ENCODE data around the gene ISCA2.
"Not testable (repeated sequence)": the region's sequence is repeated elsewhere in the genome, so short reads cannot be mapped to it uniquely, and the experiment has no call there.

ISCA2 gene

DNA sequence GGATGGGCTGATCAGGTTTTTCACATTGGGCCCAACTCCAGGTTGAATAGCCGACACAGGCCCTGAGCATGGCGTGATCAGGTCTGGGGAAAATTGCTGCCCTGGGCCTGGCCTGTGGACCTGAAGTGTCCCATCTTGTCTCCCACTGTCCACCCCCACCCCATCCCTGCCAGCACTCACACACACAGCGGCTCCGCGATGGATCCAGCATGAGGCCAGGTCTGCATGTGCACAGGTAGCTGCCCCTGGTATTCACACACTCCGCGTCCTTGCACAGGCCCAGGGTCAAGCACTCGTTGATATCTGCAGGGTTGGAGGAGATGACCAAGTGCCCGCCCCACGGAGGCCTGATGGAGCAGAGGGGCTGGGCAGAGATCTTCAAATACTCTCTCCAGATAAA, 38.7 kb downstream of the ISCA2 start:
- no peak for TF ChIP-seq MYC (IDR thresholded peaks at IDR 0.05; ENCODE audit: low read depth, low read length)
- TF ChIP-seq, protein P1, sequence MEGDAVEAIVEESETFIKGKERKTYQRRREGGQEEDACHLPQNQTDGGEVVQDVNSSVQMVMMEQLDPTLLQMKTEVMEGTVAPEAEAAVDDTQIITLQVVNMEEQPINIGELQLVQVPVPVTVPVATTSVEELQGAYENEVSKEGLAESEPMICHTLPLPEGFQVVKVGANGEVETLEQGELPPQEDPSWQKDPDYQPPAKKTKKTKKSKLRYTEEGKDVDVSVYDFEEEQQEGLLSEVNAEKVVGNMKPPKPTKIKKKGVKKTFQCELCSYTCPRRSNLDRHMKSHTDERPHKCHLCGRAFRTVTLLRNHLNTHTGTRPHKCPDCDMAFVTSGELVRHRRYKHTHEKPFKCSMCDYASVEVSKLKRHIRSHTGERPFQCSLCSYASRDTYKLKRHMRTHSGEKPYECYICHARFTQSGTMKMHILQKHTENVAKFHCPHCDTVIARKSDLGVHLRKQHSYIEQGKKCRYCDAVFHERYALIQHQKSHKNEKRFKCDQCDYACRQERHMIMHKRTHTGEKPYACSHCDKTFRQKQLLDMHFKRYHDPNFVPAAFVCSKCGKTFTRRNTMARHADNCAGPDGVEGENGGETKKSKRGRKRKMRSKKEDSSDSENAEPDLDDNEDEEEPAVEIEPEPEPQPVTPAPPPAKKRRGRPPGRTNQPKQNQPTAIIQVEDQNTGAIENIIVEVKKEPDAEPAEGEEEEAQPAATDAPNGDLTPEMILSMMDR (IDR thresholded peaks at IDR 0.05; ENCODE audit: low read depth, low read length) = no peak
- no peak for TF ChIP-seq POLR2A (IDR thresholded peaks at IDR 0.05; ENCODE audit: extremely low read depth, insufficient read length)
- TF ChIP-seq, protein P2, sequence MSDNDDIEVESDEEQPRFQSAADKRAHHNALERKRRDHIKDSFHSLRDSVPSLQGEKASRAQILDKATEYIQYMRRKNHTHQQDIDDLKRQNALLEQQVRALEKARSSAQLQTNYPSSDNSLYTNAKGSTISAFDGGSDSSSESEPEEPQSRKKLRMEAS (IDR thresholded peaks at IDR 0.05; ENCODE audit: low read depth, low read length) = no peak
- DNase-seq (ENCODE audit: low read depth) = no peak
- no peak overlapping the region for H3K4me3 ChIP-seq (ENCODE audit: low read depth, low read length)

DNA sequence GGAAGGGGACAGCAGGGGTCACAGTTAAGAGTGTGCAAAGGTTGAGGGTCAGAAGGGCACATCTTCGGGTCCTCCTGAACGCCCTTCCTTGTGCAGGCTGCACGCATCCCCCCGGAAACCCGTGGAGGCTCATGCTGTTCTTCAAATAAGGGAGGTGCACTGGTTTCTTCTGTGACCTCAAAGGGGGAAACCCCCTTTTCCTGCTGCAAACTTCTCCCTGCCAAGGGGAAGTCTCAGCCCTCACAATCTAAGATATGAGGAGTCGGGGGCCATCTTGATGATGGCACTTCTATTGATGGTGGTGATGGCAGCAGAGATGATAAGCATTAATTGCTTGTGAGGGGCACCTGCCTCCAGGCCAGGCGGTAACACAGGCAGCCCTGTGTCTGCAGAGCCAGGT, 40.0 kb downstream of the ISCA2 start:
- DNase-seq (ENCODE audit: low read depth) = no peak
- TF ChIP-seq MYC (IDR thresholded peaks at IDR 0.05; ENCODE audit: low read depth, low read length) (no peak), POLR2A (IDR thresholded peaks at IDR 0.05; ENCODE audit: extremely low read depth, insufficient read length) (no peak)
- TF ChIP-seq, protein P1 (IDR thresholded peaks at IDR 0.05; ENCODE audit: low read depth, low read length) = no peak
- TF ChIP-seq, protein P2 (IDR thresholded peaks at IDR 0.05; ENCODE audit: low read depth, low read length) = no peak
- no peak overlapping the region for H3K4me3 ChIP-seq (ENCODE audit: low read depth, low read length)

DNA sequence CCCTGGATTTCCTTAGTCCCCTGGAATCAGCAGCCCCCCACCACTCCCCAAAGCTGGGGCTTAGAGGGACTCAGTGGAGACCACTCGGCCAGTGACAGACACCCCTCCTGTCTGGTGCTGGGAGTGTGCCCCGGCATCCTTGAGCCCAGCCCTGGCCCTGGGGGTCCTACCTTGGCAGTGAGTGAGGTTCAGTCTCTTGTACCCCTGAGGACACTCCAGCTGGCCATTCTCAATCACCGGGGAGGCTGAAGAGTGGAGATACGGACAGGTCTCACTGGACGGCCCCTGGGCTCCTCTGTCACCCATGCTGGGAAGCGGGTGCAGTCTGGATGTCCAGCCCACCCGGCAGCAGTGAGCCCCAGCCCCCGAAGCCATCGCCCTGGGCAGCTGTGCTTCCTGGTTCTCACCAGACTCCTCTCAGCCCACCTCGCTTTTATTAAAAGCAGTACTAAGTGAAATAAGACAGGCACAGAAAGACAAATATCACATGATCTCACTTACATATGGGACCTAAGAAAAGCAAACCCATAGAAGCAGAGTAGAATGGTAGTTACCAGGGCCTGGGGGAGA, 42.3 kb downstream of the ISCA2 start:
- DNase-seq (ENCODE audit: low read depth) = no peak
- H3K4me3 ChIP-seq (ENCODE audit: low read depth, low read length) = no peak overlapping the region
- TF ChIP-seq MYC (IDR thresholded peaks at IDR 0.05; ENCODE audit: low read depth, low read length) (no peak), POLR2A (IDR thresholded peaks at IDR 0.05; ENCODE audit: extremely low read depth, insufficient read length) (no peak)
- TF ChIP-seq, protein P2 (IDR thresholded peaks at IDR 0.05; ENCODE audit: low read depth, low read length) = no peak
- TF ChIP-seq, protein P1 (IDR thresholded peaks at IDR 0.05; ENCODE audit: low read depth, low read length) = no peak

DNA sequence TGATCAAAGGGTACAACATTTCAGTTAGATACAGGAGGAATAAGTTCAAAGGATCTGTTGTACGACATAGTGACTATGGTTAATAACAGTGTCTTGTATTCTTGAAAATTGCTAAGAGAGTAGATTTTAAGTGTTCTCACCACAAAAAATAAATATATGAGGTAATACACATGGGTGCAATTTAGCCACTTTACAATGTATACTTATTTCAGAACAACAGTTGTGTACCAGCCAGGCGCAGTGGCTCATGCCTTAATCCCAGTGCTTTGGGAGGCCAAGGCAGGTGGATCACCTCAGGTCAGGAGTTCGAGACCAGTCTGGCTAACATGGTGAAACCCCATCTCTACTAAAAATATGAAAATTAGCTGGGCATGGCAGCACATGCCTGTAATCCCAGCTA, 42.8 kb downstream of the ISCA2 start:
- DNase-seq (ENCODE audit: low read depth) = not testable (repeated sequence)

DNA sequence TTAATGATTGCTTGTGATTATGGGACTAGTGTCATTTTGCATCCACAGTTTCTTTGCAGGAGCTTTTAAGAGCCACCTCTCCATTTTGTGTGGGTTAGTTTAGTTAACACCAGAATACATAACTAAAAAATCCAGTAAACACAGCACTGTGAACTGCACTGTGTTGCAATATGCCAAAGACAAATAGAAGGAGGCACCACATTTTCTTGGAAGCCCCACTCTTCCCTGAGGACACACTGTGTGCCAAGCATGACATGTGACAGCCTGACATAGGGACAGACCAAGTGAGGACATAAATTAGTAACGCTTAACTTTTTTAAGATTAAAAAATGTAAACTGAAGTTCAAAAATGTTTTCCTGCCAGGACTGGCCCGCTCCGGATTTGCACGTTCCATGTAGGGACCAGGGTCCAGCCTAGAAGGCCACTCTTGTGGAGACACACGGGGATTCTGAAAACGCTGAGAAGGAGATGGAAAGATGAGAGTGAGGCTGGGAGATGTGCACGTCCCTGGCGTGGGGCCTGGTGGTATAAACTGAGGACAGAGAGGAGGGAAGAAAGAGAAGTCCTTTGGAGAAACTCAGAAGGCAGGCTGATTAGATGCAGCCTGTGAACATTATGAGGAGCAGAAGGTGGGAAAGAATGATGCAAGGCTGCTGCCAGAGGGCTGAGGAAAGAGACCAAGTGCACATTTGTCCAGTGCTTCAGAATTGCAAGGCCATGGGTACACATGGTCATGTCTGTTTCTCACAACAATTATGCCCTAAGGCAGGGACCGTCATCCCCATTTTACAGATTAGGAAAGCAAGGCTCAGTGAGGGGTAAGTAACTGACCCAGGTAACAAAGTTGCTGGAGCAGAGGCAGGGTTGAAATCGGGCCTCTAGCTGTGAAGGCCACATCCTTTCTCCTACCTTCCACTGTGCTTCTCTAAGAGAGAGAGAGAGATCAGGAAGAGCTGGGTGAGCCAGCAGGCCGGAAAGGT, 45.1 kb downstream of the ISCA2 start:
- DNase-seq (ENCODE audit: low read depth) = no peak
- H3K4me3 ChIP-seq (ENCODE audit: low read depth, low read length) = no peak overlapping the region
- TF ChIP-seq MYC (IDR thresholded peaks at IDR 0.05; ENCODE audit: low read depth, low read length) (no peak), POLR2A (IDR thresholded peaks at IDR 0.05; ENCODE audit: extremely low read depth, insufficient read length) (no peak)
- TF ChIP-seq, protein P2 (IDR thresholded peaks at IDR 0.05; ENCODE audit: low read depth, low read length) = no peak
- TF ChIP-seq, protein P1 (IDR thresholded peaks at IDR 0.05; ENCODE audit: low read depth, low read length) = no peak

More for the DNA sequence above, 42.8 kb downstream of the ISCA2 start:
- not testable (repeated sequence) for H3K4me3 ChIP-seq (ENCODE audit: low read depth, low read length)

DNA sequence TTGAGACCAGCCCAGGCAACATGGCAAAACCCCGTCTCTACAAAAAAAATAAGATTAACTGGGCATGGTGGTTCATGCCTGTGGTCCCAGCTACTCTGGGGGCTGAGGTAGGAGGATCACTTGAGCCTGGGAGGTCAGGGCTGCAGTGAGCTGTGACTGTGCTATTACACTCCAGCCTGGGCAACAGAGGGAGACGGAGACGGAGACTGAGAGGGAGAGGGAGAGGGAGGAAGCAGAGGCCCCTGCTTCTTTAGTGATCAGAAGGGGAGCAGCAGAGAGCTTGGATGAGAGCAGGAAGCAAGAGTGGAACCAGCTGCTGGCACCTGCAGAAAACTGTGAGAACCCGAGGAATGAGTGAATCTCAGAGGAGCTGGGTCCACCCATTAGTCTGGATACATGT, 45.9 kb downstream of the ISCA2 start:
- H3K4me3 ChIP-seq (ENCODE audit: low read depth, low read length) = no peak overlapping the region
- no peak for DNase-seq (ENCODE audit: low read depth)
- TF ChIP-seq, protein P2 (IDR thresholded peaks at IDR 0.05; ENCODE audit: low read depth, low read length) = no peak
- TF ChIP-seq, protein P1 (IDR thresholded peaks at IDR 0.05; ENCODE audit: low read depth, low read length) = no peak
- TF ChIP-seq POLR2A (IDR thresholded peaks at IDR 0.05; ENCODE audit: extremely low read depth, insufficient read length) = no peak
- no peak for TF ChIP-seq MYC (IDR thresholded peaks at IDR 0.05; ENCODE audit: low read depth, low read length)
